SU-DHL-6 (cell line): ENCODE data around the gene LGALS1.

Experiments
- EZH2phosphoT487 ChIP-seq: fragments of 200-600 bp; sonication (generic), shearing (Covaris generic); conservative IDR thresholded peaks from 2 replicates; pipeline ENCODE4 v1.6.1; 2018; ENCODE audit warnings: mild to moderate bottlenecking, antibody characterized with exemption, low read length, moderate library complexity, mixed read lengths
- TF ChIP-seq, protein P1 (sequence below): fragments of 200-600 bp; sonication (generic); IDR thresholded peaks from one replicate; pipeline ENCODE4 v1.5.1; 2017; ENCODE audit warnings: antibody characterized with exemption, mild to moderate bottlenecking, low read length, moderate library complexity; ENCODE audit not compliant: insufficient read depth, poor library complexity, severe bottlenecking

DNA sequence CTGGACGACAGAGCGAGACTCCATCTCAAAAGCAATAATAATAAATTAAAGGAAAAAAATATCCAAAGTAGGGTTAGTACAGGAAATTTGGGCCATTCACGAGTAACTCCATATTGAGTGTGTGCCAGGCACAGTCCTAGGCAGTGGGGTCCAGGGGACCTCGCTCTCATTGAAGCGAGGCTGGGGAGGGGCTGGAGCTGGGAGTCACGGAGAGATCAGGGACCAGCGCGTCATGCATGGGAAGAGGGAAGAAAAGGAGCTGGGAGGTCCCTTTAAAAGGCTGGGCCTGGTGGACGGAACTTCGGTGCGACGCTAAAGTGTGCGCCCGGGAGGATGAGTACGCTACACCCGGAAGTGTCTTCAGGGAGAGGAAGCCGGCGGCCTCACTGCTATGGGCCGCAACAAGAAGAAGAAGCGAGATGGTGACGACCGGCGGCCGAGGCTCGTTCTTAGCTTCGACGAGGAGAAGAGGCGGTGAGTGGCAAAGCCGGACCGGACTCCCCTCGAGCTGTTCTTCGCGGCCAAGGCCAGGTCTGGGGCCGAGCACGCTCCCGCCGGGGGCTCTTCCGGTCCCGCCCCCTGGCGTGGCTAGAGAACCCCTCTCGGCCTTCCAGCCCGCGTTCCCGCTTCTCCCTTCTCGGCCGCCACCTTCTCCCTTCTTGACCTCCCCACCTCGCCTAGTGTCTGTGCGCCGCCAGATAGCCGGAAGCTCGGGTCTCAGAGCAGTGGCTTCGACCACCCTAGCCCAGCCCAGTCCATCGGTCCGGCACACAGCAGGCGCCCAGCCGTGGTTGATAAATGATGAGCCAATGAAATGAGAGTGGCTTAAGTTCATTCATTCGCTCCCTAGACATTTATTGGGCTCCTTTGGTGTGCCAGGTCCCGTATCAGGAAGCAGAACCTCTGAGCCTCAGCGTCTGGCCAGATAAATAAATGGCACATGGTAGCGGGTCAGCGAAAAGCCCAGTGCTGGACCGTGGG is 10.9 kb downstream of the LGALS1 start, which contains the start of gene NOL12:
- TF ChIP-seq, protein P1, sequence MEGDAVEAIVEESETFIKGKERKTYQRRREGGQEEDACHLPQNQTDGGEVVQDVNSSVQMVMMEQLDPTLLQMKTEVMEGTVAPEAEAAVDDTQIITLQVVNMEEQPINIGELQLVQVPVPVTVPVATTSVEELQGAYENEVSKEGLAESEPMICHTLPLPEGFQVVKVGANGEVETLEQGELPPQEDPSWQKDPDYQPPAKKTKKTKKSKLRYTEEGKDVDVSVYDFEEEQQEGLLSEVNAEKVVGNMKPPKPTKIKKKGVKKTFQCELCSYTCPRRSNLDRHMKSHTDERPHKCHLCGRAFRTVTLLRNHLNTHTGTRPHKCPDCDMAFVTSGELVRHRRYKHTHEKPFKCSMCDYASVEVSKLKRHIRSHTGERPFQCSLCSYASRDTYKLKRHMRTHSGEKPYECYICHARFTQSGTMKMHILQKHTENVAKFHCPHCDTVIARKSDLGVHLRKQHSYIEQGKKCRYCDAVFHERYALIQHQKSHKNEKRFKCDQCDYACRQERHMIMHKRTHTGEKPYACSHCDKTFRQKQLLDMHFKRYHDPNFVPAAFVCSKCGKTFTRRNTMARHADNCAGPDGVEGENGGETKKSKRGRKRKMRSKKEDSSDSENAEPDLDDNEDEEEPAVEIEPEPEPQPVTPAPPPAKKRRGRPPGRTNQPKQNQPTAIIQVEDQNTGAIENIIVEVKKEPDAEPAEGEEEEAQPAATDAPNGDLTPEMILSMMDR: no peak
- TF ChIP-seq EZH2phosphoT487: no peak
